OCI-M1 (cell line): ENCODE data around the gene FKBP1C.
A peak's percentile ranks its signal among the peaks of the same experiment; 100 is the strongest.
"Not testable (repeated sequence)": the region's sequence is repeated elsewhere in the genome, so short reads cannot be mapped to it uniquely, and the experiment has no call there.

Source experiments
- DNase-seq: peaks from one replicate; lab custom pipeline; 2025; lab: John Stamatoyannopoulos, UW

The FKBP1C gene

DNA sequence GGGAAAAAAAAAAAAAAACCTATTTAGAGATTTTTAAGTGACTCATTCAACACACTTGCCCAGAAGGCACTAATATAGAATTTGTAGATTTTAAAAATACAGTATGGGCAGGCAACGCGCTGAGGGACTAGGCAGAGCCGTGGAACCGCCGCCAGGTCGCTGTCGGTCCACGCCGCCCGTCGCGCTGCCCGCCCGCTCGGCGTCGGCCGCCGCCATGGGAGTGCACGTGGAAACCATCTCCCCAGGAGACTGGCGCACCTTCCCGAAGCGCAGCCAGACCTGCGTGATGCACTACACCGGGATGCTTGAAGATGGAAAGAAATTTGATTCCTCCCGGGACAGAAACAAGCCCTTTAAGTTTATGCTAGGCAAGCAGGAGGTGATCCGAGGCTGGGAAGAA is at the start of gene FKBP1C:
FKBP1C (plus strand) TSS at position 127 of the 400 bp plus-strand sequence.
- DNase-seq = not testable (repeated sequence)

DNA sequence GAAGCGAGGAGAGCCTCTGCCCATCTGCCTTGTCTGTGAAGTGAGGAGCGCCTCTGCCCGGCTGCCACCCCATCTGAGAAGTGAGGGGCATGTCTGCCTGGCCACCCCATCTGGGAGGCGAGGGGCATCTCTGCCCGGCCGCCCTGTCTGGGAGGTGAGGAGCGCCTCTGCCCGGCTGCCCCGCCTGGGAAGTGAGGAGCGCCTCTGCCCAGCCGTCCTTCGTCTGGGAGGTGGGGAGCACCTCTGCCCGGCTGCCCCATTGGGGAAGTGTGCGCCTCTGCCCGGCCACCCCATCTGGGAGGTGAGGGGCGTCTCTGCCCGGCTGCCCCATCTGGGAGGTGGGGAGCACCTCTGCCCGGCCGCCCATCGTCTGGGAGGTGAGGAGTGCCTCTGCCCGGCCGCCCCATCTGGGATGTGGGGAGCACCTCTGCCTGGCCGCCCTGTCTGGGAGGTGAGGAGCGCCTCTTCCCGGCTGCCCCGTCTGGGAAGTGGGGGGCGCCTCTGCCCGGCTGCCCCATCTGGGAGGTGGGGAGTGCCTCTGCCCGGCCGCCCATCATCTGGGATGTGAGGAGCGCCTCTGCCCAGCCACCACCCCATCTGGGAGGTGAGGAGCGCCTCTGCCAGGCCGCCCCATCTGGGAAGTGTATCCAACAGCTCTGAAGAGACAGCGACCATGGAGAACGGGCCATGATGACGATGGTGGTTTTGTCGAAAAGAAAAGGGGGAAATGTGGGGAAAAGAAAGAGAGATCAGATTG is 47.0 kb upstream of the FKBP1C start:
- not testable (repeated sequence) for DNase-seq

DNA sequence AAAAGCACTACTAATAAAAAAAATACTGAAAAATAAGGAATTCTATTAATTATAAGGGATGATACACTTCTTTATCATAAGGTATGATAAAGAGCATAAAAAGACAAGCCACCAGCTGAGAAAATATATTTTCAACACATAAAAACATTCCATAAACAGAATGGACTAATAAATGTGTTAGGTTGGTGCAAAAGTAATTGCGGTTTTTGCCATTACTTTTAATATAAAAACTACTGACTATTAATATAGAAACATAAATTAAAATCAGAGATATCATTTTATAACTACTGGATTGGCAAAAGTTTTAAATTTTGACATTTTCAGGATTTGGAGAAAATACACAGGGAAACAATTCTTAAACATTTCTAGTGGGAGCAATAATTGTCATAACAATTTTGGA is 37.1 kb upstream of the FKBP1C start:
- no peak for DNase-seq

DNA sequence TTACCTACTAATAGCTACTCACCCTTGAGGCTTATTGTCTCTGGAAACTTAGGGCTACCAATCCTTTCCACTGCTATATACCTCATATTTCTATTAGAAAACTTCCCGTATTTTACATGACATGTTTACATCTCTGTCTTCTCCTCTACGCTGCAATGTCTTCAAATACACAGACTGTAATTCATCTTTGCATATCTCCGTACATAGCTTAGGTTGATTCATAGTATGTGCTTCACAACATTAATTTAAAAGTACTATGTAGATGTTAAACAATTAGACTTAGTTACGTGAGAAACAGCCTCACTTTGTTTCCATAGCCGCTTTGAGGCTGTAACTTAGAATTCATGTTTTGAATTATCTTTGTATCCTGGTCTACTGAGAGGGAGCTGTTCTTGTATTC is 35.1 kb upstream of the FKBP1C start:
- no peak for DNase-seq

DNA sequence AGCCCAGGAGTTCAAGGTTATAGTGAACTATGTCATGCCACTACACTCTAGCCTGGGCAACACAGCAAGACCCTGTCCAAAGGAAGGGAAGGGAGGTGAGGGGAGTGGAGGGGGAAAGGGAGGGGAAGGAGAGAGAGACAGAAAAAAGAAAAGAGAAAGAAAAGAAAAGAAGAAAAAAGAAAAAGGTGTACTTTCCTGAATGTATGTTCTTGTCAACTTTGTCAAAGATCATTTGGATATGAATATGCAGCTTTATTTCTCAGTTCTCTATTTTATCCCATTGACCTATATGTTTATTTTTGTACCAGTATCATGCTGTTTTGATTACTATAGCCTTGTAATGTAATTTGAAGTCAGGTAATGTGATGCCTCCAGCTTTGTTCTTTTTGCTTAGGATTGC is 30.9 kb upstream of the FKBP1C start:
- DNase-seq = no peak

DNA sequence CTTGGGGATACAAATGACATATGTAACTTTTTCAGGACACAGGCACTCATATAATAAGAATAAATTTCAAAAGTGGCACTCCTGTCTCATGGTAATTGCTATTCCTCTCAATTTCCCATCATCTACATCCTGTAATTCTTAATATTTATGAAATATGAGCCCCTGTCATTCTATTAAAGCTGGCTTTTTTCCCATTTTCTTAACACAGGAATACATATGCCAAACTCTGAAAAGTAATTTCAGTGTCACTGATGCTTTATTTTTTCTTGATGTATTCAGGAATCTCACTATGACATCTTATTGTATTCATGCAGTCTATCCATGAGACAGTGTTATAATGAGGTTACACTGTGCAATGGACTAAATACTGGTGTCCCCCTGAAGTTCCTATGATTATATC is 24.3 kb upstream of the FKBP1C start:
- DNase-seq = no peak

DNA sequence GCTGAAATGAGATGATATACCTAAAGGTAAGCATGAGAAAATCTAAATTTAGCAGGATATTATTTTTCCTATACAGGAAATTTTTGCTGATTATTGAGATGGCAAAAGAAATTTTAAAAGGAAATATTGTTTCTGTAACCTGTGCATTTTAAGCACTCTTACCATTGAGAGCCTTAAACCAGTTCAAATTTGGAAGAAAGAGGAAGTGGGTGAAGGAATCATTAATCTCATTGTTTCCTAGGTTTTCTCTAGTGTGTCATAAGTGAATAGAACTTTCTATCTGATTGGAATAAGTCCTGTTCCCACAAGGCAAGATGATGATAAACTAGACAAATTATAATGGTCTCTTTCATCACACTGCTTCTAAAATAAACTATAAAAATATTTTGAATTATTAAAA is 22.4 kb upstream of the FKBP1C start:
- DNase-seq = peak; percentile 86

DNA sequence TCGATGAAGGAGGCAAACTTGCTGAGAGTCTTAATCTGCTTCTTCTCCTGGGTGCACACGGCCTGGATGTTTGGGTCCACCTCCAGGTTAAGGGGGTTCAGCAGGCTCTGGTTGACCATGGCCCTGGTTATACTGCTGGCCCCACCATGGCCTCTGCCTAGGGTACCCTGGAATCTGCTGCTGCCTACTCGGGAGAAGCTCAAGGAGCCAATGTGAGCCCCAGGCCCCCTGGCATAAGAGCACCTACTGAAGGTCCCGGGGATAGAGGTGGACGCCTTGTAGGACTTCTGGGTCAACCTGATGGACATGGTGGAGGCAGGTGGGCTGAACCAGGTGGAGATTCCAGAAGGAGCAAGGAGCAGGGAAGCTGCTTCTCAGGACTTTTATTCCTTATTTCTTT is 17.9 kb upstream of the FKBP1C start:
- DNase-seq = no peak

DNA sequence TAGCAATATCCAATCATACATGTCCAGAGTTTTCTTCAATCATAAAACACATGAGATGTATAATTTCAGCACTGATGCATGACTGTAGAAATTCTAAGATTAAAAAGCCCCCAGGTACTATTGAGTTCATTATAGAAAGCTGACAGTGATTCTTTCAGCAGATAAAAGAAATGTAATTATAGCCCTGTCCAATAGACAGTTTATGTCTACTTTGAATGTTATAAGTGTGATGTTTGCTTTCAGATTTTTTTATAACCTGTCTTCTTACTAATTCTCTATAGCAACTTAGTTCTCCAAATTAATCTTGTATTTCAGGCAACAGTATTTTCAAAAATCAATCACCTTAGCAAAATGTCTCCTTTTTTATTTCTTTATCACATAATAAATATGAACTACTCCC is 13.5 kb upstream of the FKBP1C start:
- DNase-seq = no peak

DNA sequence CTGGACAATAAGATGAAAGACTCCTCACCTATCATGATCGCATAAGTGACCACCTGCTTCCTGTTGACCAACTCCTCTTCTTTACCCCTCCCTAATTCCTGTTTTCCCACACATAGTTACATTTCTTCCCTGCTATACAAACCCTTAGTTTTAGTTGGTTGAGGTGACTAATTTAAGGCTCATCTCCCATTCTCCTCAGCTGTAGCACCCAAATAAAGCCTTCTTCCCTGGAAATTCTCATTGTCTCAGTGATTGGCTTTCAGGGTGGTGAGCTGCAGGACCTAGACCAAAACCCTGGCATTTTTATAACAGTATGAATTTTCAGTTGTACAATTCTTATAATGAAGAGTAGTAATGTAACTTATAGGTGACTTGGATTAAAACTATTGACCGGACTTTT is 2.1 kb downstream of the FKBP1C start:
- DNase-seq = peak; percentile 59

DNA sequence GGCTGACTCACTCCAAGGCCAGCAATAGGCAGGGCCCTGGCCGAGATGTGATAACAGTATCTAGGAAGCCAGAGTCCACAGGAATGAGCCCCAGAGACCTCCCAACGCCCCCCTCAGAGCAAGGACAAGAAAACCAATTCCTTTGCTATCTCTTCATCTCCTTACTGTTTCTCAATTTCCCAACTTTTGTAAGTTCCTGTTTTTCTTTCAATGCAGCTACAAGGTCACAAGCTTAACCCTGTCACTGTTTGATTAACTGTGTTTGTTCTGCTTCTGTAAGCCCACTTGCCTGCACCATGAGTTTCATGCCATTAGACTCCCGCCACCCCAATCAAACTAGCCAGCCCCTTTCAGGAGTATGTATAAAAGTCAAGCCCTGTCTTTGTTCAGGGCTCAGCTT is 3.5 kb downstream of the FKBP1C start:
- DNase-seq = peak; percentile 94

DNA sequence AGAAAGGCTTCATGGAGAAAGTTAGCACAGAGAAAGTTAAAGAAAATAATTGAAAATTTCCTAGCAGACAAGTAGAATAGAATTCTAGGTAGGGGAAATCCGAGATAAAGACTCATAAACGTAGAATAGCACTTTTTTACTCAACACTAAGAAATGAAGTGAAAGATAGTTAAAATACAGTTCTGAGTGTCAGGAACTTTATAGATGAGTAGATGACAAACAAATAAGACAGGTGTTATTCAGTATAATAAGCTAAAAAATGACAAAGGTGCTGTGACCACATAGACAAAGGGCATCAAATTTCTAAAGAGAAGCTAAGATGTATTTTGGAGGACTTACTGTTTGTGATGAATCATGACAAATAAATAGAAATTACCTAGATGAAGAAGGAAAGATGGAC is 12.9 kb downstream of the FKBP1C start:
- no peak for DNase-seq

DNA sequence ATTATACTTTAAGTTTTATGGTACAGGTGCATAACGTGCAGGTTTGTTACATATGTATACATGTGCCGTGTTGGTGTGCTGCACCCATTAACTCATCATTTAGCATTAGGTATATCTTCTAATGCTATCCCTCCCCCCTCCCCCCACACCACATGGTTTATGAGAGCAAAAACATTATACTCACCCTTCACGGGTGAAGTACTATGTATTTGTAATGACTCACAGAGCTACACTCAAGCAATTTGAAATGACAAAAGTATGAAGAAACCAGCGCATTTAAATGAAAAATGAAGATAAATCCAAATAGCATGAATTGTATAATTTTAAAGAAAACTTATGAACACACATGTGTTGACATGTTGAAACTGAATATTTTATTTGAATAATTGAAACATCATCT is 14.7 kb downstream of the FKBP1C start:
- DNase-seq = not testable (repeated sequence)

DNA sequence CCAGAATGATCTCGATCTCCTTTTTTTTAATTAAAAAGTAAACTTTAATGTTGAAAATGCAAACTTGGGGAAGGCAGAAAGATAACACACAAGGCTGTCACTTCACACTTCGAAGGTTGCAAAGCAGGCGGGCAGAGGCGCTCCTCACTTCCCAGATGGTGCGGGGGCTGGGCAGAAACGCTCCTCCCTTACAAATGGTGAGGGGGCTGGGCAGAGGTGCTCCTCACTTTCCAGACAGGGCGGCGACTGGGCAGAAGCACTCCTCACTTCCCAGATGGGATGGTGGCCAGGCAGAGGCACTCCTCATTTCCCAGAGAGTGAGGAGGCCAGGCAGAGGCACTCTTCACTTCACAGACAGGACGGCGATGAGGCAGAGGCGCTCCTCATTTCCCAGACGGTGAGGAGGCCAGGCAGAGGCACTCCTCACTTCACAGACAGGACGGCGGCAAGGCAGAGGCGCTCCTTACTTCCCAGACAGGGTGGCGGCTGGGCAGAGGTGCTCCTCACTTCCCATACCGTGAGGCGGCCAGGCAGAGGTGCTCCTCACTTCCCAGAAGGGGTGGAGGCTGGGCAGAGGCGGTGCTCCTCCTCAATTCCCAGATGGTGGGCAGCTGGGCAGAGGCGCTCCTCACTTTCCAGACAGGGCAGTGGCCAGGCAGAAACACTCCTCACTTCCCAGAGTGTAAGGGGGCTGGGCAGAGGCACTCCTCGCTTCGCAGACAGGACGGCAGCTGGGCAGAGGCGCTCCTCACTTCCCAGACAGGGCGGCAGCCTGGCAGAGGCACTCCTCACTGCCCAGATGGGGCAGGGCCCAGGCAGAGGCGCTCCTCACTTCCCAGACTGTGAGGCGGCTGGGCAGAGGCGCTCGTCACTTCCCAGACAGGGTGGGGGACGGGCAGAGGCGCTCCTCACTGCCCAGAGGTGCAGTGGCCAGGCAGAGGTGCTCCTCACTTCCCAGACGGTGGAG is 16.9 kb downstream of the FKBP1C start:
- not testable (repeated sequence) for DNase-seq

DNA sequence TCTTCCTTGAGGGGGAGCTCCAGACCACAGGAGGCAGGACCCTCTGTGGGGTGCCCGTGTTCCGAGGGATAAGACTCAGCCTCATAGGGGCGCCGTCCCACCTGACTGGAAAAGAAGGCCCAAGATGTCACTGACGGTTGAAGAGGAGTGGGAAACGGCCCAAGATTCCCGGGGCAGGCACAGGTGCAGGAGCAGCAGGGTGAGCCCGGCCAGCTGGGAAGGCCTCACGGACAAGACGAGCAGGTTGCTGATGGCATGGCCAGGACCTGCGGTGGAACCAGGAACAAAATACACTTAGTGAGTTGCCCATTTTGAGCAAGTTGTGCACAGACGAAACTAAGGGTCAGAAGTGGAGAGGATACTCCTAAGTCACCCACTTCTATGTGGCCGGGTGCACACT is 18.8 kb downstream of the FKBP1C start:
- DNase-seq = not testable (repeated sequence)

DNA sequence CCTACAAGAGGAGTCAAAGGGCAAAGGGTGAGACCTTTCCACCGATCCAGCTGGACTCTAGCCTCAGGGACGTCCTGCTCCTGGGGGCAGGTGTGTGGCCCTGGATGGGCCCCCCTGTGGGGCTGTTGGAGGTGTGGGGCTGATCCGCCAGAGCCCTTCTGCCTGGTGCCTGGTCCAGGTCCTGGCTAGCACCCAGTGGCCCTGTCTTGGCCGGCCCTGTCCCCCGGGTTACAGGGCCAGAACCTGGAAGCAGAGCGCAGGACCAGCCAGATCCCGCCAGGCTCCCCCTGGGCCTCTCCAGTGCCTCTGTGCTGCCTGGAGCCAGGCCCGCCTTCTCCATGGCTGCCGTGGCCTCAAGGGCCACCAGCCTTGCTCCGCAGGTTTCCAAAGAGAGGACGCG is 19.2 kb downstream of the FKBP1C start:
- not testable (repeated sequence) for DNase-seq

DNA sequence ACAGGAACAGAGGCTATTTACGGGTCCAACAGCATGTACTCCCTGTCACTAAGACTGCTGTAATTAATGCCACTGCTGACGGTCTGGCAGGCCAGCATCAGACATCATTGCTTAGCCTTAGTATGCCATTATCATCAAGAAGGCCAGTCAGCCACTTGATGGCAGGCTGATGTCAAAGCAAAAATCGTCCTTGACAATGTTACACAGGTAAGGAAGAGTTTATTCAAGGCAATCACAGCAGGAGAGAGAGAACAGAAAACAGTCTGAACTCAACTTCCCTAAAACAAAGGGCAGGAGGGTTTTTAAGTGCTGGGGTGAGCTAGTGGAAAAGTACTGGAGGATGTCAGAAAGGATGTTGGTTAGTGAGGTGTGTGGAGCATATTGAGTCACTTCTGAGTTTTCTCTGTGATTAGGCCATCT is 25.1 kb downstream of the FKBP1C start:
- peak; percentile 18 for DNase-seq

DNA sequence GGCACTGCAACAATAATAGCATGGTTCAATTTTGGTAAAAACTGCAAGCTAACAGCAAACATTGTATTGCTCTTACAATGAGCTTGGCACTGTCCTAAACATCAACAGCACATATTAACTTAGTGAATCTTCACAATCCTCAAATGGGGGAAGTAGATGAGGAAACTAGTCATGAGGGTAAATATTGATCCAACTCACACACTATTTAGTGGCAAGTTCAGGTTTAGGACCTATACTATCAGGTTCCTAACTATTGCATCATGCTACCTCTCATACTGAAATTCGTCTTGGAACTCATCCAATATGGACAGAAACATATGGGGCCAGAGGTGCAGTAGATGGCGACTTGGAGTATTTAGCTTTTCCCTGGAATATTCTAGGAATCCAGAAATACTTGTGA is 34.2 kb downstream of the FKBP1C start:
- no peak for DNase-seq

DNA sequence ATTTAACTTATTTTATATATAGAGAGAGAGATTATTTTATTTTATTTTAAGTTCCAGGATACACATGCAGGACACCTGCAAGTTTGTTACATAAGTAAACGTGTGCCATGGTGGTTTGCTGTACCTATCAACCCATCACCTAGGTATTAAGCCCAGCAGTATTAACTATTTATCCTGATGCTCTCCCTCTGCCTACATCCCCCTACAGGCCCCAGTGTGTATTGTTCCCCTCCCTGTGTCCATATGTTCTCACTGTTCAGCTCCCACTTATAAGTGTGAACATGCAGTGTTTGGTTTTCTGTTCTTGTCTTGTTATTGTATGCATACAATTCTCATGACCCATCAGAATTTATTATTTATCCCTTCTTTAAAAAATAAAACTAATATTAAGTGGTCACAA is 34.6 kb downstream of the FKBP1C start:
- DNase-seq = no peak

DNA sequence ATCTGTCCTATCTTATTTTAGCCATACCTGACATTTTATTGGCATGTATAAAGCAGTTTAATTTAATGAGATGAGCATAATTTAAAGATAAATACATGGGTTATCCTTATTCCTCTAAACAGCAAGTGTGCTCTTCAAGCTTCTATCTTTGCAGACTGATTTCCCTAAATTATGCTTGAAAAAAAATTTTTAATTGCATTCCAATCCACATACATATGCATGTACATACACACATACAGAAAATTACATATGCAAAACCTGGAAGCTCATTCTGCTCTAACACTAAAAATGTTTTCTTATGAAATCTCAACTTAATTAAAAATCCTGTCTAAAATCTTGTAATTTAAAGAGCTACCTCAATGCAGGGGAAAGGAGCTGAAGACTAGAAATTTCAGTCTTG is 35.3 kb downstream of the FKBP1C start:
- DNase-seq = no peak

DNA sequence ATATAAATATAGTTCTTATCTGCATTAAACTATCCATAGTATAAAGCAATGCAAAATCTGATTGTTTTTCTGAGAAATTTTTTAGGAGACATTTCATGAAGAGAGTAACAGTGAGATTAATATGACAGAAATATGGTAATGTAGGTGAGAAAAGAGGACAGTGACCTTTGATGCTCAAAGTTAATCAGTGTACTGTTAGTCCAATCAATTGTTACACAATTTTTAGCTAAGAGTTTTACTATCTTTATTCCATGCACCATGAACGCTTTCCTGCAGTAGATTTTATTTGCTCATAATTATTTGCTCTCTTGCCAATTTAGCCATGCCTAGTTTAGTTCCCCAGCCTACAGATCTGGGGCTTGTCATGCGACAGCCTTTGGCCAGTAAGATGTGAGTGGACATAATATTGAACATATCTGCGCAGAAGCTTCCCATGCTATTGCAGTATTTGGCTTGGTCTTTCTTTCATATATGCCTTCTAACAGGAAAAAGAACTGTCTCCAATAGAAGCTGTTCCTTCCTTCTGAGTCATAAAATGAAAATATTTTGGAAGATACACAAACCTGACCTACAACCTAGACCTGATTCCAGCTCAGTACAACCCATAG is 38.7 kb downstream of the FKBP1C start:
- DNase-seq = no peak

DNA sequence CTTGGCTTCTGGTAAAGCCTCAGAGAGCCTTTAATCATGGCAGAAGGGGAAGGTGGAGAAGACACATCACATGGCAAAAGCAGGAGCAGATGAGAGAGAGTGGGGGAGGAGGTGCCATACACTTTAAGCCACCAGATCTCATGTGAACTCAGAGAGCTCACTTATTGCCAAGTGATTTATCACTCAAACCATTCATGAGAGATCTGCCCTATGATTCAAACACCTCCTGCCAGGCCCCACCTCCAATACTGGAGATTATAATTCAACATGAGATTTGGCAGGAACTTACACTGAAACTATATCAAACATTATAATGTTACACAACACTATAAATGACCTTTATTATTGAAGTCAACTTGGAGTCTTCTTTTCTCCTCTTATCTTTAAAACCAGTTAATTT is 47.9 kb downstream of the FKBP1C start:
- DNase-seq = no peak

DNA sequence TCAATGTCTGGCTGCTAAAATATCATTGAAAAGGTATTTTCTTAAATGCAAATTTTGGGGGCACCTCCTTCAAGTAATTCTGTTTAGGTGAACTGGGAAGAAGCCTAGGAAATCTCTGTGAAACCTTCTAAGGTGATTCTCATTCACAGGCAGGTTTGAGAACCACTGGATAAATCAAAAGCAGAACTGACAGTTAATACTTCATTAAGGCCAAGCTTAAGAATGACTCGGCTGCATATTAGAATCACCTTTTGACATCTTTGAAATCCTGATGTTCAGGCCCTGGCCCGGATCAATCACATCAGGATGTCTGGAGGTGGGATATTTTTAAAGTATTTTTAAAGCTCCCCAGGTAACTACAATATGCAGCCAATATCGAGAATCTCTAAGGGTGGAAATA is 50.6 kb downstream of the FKBP1C start:
- DNase-seq = no peak
